Suprapubic skin (tissue), 4 donors: ENCODE data around the gene GSTP1. TPM values are rescaled to one million over a fixed set of nuclear protein-coding genes. Genes with fewer than 3 reads are reported as not detected.

ENCODE experiments used
- DNase-seq, 2 donors: peaks; one replicate each; pipeline ENCODE4 v3.0.0-alpha.2; 2019; ENCODE audit warnings: low spot score in 2 of 2
- H3K27ac ChIP-seq: fragments of 200-600 bp; sonication (generic); one replicate; pipeline ENCODE4 v1.5.1; 2019
- H3K27me3 ChIP-seq: fragments of 200-600 bp; sonication (generic); one replicate; pipeline ENCODE4 v1.5.1; 2019
- H3K36me3 ChIP-seq: fragments of 200-600 bp; sonication (generic); one replicate; pipeline ENCODE4 v1.5.1; 2019
- H3K4me1 ChIP-seq: fragments of 200-600 bp; sonication (generic); one replicate; pipeline ENCODE4 v1.5.1; 2019
- H3K4me3 ChIP-seq: fragments of 200-600 bp; sonication (generic); one replicate; pipeline ENCODE4 v1.5.1; 2019; ENCODE audit warnings: mild to moderate bottlenecking
- H3K9me3 ChIP-seq: fragments of 200-600 bp; sonication (generic); one replicate; pipeline ENCODE4 v1.5.1; 2019
- EP300 ChIP-seq: sonication (generic); formaldehyde crosslinking; IDR thresholded peaks from one replicate; pipeline ENCODE4 v1.6.1; 2017; ENCODE audit warnings: antibody characterized with exemption
- POLR2A ChIP-seq, 2 donors: fragments of 450-650 bp; IDR thresholded peaks; one replicate each; pipeline ENCODE4 v1.6.1; 2017; ENCODE audit warnings: antibody characterized with exemption in 2 of 2, mild to moderate bottlenecking in 2 of 2, moderate library complexity in 2 of 2
- POLR2AphosphoS5 ChIP-seq, 3 donors: sonication (generic); formaldehyde crosslinking; IDR thresholded peaks; one replicate each; pipeline ENCODE4 v1.6.1; 2017; ENCODE audit warnings: antibody characterized with exemption in 3 of 3
- WGBS: methylation state at CpG from one replicate; pipeline ENCODE4 v1.1.5; 2018; 5-methylcytosine and 5-hydroxymethylcytosine counted together
- total RNA-seq, 4 donors: library from RNA; depleted of rRNA; stranded (reverse); fragments of >200 nt; gene quantifications; one replicate each; pipeline ENCODE4 v1.1.0, GENCODE V29; 2016
- TF ChIP-seq, protein P1 (sequence below), 2 donors: fragments of 200-600 bp in 1 of 2; fragments of 450-650 bp in 1 of 2; sonication (generic) in 1 of 2; IDR thresholded peaks; one replicate each; pipeline ENCODE4 v1.5.1; 2016 to 2019; ENCODE audit warnings: antibody characterized with exemption in 2 of 2, mild to moderate bottlenecking in 1 of 2, moderate library complexity in 1 of 2

The GSTP1 gene
- 1,000 to 10,000 TPM in 3 of 4 donors, 100 to 1,000 TPM in 1; 564 to 1,559 (median 1,256) TPM for total RNA-seq

DNA sequence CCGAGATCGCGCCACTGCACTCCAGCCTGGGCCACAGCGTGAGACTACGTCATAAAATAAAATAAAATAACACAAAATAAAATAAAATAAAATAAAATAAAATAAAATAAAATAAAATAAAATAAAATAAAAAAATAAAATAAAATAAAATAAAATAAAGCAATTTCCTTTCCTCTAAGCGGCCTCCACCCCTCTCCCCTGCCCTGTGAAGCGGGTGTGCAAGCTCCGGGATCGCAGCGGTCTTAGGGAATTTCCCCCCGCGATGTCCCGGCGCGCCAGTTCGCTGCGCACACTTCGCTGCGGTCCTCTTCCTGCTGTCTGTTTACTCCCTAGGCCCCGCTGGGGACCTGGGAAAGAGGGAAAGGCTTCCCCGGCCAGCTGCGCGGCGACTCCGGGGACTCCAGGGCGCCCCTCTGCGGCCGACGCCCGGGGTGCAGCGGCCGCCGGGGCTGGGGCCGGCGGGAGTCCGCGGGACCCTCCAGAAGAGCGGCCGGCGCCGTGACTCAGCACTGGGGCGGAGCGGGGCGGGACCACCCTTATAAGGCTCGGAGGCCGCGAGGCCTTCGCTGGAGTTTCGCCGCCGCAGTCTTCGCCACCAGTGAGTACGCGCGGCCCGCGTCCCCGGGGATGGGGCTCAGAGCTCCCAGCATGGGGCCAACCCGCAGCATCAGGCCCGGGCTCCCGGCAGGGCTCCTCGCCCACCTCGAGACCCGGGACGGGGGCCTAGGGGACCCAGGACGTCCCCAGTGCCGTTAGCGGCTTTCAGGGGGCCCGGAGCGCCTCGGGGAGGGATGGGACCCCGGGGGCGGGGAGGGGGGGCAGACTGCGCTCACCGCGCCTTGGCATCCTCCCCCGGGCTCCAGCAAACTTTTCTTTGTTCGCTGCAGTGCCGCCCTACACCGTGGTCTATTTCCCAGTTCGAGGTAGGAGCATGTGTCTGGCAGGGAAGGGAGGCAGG lies at the start of gene GSTP1:
TSS of gene GSTP1 (plus strand) at position 566 of the 958 bp plus-strand sequence. CDS start at position 598, 32 bp downstream.
- Histone ChIP-seq H3K9me3 (no peaks in the 10 kb centered on the region), H3K27me3 (no peaks in the 10 kb centered on the region), H3K27ac (peak within 1 kb of the TSS; percentile 100), H3K4me3 (peak within 1 kb of the TSS; percentile 86), H3K4me1 (peaks cover 42% of the 10 kb centered on the region), H3K36me3 (peaks cover 26% of the 10 kb centered on the region)
- WGBS, result 2% methylated on average over 37 of the region's 81 CpGs
- peak; percentile 95 for DNase-seq
- TF ChIP-seq EP300 (no peak), POLR2AphosphoS5 (IDR thresholded peaks at IDR 0.05) (peak; percentile 35 to 75 (median 58)), POLR2A (IDR thresholded peaks at IDR 0.05) (peak; percentile 63 to 81)
- TF ChIP-seq, protein P1, sequence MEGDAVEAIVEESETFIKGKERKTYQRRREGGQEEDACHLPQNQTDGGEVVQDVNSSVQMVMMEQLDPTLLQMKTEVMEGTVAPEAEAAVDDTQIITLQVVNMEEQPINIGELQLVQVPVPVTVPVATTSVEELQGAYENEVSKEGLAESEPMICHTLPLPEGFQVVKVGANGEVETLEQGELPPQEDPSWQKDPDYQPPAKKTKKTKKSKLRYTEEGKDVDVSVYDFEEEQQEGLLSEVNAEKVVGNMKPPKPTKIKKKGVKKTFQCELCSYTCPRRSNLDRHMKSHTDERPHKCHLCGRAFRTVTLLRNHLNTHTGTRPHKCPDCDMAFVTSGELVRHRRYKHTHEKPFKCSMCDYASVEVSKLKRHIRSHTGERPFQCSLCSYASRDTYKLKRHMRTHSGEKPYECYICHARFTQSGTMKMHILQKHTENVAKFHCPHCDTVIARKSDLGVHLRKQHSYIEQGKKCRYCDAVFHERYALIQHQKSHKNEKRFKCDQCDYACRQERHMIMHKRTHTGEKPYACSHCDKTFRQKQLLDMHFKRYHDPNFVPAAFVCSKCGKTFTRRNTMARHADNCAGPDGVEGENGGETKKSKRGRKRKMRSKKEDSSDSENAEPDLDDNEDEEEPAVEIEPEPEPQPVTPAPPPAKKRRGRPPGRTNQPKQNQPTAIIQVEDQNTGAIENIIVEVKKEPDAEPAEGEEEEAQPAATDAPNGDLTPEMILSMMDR (IDR thresholded peaks at IDR 0.05), result peak; percentile 71 to 81

DNA sequence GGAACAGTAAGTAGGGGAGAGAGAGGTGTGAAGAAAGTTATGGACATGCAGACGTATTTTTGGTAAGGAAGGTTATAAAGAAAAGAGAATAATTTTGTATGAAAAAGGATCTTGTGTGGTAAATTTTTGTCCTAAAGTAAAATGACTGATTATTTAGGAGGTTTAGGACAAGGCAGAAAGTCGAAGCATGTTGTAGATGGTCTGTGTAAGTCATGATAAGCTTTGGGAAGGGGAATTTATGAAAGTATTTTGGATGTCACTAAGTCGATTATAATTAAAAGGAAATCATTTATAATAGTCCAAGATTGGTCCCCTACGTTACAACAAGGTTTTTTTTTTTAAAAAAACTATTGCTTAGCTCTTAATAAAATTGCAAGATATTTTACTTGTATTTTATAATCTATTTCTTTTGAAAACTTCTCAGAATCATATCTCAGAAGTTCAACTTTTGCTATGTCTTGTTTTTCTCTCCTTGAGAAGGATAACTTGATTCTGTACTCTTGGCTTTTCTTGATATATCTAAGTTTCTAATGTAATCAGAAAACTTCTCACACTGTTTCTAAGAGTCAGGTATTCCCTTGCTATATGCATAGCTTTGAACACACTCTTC lies 49.4 kb upstream of the GSTP1 start:
- no peaks in the 10 kb centered on the region for H3K36me3 ChIP-seq
- H3K4me1 ChIP-seq, result no peaks in the 10 kb centered on the region
- WGBS, result 35% methylated on average over 4 of the region's 4 CpGs
- no peak overlapping the region for H3K4me3 ChIP-seq
- no peaks in the 10 kb centered on the region for H3K9me3 ChIP-seq
- H3K27me3 ChIP-seq, result peaks cover 2% of the 10 kb centered on the region
- no peak for DNase-seq
- H3K27ac ChIP-seq, result no peak overlapping the region
- no peak for TF ChIP-seq EP300

DNA sequence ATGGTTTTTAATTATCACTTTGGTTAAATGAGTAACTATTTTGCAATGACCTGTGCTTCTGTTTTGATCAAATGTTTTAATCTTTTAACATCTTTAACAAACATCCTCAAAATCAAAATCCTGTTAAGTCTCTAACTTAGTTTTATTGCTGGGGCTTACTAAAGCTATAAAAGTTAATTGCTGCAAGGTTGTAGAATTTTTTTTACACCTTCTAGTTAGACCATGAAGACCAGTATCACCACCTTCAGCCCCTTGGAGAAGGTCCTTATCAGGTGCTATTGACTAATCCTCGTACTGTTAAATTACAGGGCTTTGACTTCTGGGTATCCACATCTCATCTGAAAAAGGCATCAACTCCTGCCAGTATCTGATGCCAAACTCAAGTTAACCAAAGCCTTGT lies 48.1 kb upstream of the GSTP1 start:
- 79% methylated on average over 1 of the region's 1 CpG for WGBS
- Histone ChIP-seq H3K9me3 (no peaks in the 10 kb centered on the region), H3K27ac (no peak overlapping the region), H3K27me3 (peaks cover under 1% of the 10 kb centered on the region), H3K4me1 (no peaks in the 10 kb centered on the region), H3K36me3 (no peaks in the 10 kb centered on the region), H3K4me3 (no peak overlapping the region)
- TF ChIP-seq POLR2A (IDR thresholded peaks at IDR 0.05) (no peak), POLR2AphosphoS5 (IDR thresholded peaks at IDR 0.05) (no peak), EP300 (no peak)
- TF ChIP-seq, protein P1 (IDR thresholded peaks at IDR 0.05), result no peak
- DNase-seq, result no peak

DNA sequence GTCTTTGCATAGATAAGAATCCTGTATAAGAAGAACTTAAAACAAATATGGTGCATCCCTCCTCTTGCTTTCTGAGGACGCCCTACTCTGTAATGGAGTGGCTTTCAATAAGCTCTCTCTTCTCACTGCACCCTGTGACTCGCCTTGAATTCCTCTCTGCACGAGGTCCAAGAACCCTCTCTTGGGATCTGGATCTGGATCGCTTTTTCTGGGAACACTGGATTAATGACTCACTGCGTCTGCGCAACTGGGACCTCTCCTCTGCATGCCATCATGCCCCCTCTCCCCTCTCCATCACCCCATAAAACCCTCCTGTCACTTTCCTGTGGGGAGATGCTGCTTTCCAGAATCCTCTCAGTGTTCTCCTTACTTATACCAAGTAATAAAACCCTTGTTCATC lies 45.3 kb upstream of the GSTP1 start:
- 58% methylated on average over 6 of the region's 6 CpGs for WGBS
- no peak overlapping the region for H3K4me3 ChIP-seq
- H3K36me3 ChIP-seq, result no peaks in the 10 kb centered on the region
- no peaks in the 10 kb centered on the region for H3K27me3 ChIP-seq
- no peak overlapping the region for H3K27ac ChIP-seq
- H3K9me3 ChIP-seq, result no peaks in the 10 kb centered on the region
- no peak for DNase-seq
- H3K4me1 ChIP-seq, result no peaks in the 10 kb centered on the region
- TF ChIP-seq POLR2AphosphoS5 (IDR thresholded peaks at IDR 0.05) (no peak), EP300 (no peak), POLR2A (IDR thresholded peaks at IDR 0.05) (no peak)
- TF ChIP-seq, protein P1 (IDR thresholded peaks at IDR 0.05), result no peak

DNA sequence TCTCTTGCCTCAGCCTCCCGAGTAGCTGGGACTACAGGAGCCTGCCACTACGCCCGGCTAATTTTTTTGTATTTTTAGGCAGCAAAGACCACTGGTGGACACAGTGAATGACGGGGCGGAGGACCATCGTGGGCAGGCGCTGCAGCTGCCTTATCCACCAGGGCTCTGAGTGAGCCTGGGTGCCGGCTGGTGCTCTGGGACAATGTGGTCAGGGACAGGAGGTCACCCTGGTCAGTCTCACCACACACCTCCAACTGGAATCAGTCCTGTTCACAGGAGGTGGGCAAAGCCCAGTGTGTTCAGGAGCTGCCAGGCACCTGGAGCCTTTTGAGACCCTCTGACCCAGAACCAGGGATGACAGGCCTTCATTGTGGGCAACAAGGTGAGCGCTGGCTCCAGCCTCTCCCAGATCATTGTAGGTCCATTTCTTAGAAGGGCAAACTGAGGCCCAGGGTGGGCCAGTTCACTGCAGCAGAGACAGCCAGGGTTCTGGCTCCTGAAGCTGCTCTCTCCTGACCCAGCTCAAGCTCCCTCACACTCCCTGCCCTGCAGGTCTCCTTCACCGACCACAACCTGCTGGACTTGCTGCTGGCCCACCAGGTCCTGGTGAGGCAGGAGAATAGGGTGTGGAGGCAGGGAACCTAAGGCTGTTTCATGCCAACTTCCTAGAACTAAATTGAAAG lies 44.6 kb upstream of the GSTP1 start:
- H3K36me3 ChIP-seq, result no peaks in the 10 kb centered on the region
- 81% methylated on average over 10 of the region's 10 CpGs for WGBS
- DNase-seq, result no peak
- H3K4me1 ChIP-seq, result no peaks in the 10 kb centered on the region
- H3K9me3 ChIP-seq, result no peaks in the 10 kb centered on the region
- H3K27ac ChIP-seq, result no peak overlapping the region
- H3K27me3 ChIP-seq, result no peaks in the 10 kb centered on the region
- H3K4me3 ChIP-seq, result no peak overlapping the region
- TF ChIP-seq POLR2AphosphoS5 (IDR thresholded peaks at IDR 0.05) (no peak), EP300 (no peak), POLR2A (IDR thresholded peaks at IDR 0.05) (no peak)
- TF ChIP-seq, protein P1 (IDR thresholded peaks at IDR 0.05), result no peak
